NB4 (cell line): ENCODE data around the gene RHBDD1.

Source experiments
- MAX ChIP-seq: IDR thresholded peaks from 2 replicates; pipeline ENCODE4 v1.6.1; 2011; ENCODE audit warnings: low read depth, low read length
- MYC ChIP-seq: IDR thresholded peaks from 2 replicates; pipeline ENCODE4 v1.6.1; 2011; ENCODE audit warnings: low read depth, low read length
- TF ChIP-seq, protein P1 (sequence below): IDR thresholded peaks from one replicate; pipeline ENCODE4 v1.5.1; 2012; ENCODE audit warnings: low read depth, low read length

DNA sequence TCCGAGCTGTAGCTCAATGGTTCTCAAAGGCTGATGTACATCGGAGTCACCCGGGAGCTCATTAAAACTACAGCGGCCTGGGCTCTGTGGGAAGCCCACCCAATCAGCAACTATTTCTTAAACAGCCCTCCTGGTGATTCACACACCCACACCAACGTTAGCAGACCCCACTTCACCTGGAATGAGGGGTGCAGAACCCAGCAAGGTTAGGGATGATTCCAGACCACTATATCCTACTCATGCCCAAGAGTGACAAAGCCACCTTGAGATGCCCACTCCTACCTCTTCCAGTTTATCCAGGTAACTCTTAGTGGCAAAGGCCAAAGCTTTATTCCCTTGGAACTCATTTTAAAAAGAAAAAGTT, 149.7 kb downstream of the RHBDD1 start:
- no peak for TF ChIP-seq MAX
- TF ChIP-seq, protein P1, sequence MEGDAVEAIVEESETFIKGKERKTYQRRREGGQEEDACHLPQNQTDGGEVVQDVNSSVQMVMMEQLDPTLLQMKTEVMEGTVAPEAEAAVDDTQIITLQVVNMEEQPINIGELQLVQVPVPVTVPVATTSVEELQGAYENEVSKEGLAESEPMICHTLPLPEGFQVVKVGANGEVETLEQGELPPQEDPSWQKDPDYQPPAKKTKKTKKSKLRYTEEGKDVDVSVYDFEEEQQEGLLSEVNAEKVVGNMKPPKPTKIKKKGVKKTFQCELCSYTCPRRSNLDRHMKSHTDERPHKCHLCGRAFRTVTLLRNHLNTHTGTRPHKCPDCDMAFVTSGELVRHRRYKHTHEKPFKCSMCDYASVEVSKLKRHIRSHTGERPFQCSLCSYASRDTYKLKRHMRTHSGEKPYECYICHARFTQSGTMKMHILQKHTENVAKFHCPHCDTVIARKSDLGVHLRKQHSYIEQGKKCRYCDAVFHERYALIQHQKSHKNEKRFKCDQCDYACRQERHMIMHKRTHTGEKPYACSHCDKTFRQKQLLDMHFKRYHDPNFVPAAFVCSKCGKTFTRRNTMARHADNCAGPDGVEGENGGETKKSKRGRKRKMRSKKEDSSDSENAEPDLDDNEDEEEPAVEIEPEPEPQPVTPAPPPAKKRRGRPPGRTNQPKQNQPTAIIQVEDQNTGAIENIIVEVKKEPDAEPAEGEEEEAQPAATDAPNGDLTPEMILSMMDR: no peak
- TF ChIP-seq MYC: no peak
